ENCODE results near the gene PEX19. TPM values are rescaled to one million over a fixed set of nuclear protein-coding genes. Genes with fewer than 3 reads are reported as not detected.
A peak's percentile ranks its signal among the peaks of the same experiment; 100 is the strongest.
"Not testable (repeated sequence)": the region's sequence is repeated elsewhere in the genome, so short reads cannot be mapped to it uniquely, and the experiment has no call there.

The PEX19 gene
- total RNA-seq, 4 donors from 2014 or later = 45.1 to 77.5 (median 59.8) TPM

GRCh38 chr1:160293020-160293968 lies 8.4 kb upstream of the PEX19 start:
- H3K27me3 ChIP-seq = no peaks in the 10 kb centered on the region
- H3K4me1 ChIP-seq = no peaks in the 10 kb centered on the region
- H3K9me3 ChIP-seq = no peaks in the 10 kb centered on the region
- TF ChIP-seq, protein P1, sequence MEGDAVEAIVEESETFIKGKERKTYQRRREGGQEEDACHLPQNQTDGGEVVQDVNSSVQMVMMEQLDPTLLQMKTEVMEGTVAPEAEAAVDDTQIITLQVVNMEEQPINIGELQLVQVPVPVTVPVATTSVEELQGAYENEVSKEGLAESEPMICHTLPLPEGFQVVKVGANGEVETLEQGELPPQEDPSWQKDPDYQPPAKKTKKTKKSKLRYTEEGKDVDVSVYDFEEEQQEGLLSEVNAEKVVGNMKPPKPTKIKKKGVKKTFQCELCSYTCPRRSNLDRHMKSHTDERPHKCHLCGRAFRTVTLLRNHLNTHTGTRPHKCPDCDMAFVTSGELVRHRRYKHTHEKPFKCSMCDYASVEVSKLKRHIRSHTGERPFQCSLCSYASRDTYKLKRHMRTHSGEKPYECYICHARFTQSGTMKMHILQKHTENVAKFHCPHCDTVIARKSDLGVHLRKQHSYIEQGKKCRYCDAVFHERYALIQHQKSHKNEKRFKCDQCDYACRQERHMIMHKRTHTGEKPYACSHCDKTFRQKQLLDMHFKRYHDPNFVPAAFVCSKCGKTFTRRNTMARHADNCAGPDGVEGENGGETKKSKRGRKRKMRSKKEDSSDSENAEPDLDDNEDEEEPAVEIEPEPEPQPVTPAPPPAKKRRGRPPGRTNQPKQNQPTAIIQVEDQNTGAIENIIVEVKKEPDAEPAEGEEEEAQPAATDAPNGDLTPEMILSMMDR (IDR thresholded peaks at IDR 0.05) = no peak
- no peak for TF ChIP-seq POLR2A (IDR thresholded peaks at IDR 0.05)
- intact Hi-C loops (cut with DNase I; ENCODE audit: low total_unique reads) = loop anchor here (5.0 kb wide), 1 partner anchor 101 kb away; the partner anchor contains the start of gene CASQ1
- peaks cover 0 to 2% of the 10 kb centered on the region in 2 donors for H3K36me3 ChIP-seq
- no peak overlapping the region for H3K27ac ChIP-seq
- no peak for DNase-seq
- H3K4me3 ChIP-seq = no peak overlapping the region

DNA sequence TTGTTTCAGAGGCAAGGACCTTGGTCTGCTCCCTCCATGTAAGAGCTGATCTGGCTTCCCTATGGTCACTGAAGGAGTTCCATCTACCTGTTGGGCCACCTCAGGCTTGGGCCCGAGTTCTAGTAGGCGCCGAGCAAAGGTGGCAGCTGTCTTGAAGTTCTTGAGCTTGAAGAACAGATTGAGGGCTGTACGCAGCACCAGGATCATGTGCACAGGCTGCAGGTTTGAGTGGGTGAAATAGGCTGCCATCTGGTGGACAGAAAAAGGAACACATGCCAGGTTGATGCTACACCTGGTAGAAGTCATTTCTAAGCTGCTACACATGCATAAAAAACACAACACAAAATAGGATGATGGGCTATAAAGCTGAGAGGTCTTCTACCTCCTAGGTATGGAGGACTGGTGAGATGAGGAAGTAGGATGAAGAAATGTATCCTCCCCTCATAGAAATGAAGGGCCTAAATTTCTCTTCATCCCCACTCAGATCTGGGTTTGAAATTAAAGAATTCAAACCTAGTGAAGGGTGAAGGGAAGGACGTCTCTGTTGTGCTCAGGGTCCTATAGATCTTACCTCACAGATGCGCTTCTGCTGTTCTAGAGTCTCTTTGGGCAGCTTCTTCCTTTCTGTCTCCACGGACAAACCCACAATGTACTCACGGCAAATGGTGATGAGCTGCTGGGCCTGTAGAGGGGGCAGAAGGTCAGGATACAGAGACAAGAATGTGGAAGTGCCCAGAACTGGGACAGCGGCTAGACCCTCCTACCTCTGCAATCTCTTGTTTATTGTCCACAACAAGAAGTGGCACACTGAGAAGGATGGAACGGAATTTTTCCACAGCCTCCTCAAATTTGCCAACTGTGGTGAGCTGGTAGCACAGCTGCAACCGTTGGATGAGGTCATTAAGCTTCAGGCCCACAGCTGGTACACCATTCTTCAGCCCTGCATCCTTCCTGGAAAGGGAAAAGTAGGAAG lies 6.6 kb upstream of the PEX19 start:
- H3K4me3 ChIP-seq = no peak overlapping the region
- no peaks in the 10 kb centered on the region for H3K4me1 ChIP-seq
- DNase-seq = peak; percentile 54 to 62
- peaks cover 0 to 2% of the 10 kb centered on the region in 2 donors for H3K36me3 ChIP-seq
- no peak overlapping the region for H3K27ac ChIP-seq
- no peaks in the 10 kb centered on the region for H3K9me3 ChIP-seq
- TF ChIP-seq, protein P1 (IDR thresholded peaks at IDR 0.05) = peak; percentile 70 to 84 (median 78)
- no peak for TF ChIP-seq POLR2A (IDR thresholded peaks at IDR 0.05)
- no peaks in the 10 kb centered on the region for H3K27me3 ChIP-seq
- intact Hi-C loops (cut with DNase I; ENCODE audit: low total_unique reads) = loop anchor here (5.0 kb wide), 1 partner anchor 99 kb away; the partner anchor contains the start of gene CASQ1

DNA sequence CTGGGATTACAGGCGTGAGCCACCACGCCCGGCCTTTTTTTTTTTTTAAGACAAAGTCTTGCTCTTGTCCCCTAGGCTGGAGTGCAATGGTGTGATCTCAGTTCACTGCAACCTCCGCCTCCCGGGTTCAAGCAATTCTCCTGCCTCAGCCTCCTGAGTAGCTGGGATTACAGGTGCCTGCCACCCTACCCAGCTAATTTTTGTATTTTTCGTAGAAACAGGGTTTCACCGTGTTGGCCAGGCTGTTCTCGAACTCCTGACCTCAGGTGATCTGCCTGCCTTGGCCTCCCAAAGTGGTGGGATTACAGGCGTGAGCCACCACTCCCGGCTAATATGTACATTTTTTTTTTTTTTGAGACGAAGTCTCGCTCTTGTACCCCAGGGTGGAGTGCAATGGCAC lies 2.8 kb upstream of the PEX19 start:
- DNase-seq; H3K27ac ChIP-seq; H3K4me1 ChIP-seq; intact Hi-C loops (cut with DNase I; ENCODE audit: low total_unique reads); H3K36me3 ChIP-seq; H3K27me3 ChIP-seq; H3K4me3 ChIP-seq; H3K9me3 ChIP-seq: not testable (repeated sequence)

DNA sequence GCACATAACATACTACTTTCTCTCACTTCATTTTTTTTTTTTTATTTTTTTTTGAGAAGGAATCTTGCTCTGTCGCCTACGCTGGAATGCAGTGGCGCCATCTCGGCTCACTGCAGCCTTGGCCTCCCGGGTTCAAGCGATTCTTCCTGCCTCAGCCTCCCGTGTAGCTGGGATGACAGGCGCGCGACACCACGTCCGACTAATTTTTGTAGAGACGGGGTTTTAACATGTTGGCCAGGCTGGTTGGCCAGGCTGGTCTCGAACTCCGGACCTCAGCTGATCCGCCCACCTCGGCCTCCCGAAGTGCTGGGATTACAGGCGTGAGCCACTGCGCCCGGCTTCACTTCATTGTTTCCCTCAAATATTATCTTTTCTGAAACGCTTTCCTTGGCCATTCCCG lies 573 bp upstream of the PEX19 start:
- intact Hi-C loops (cut with DNase I; ENCODE audit: low total_unique reads) = no loop called here
- no peak for DNase-seq
- no peaks in the 10 kb centered on the region for H3K9me3 ChIP-seq
- H3K36me3 ChIP-seq = no peaks in the 10 kb centered on the region
- peaks cover 0 to 8% of the 10 kb centered on the region in 2 donors for H3K4me1 ChIP-seq
- TF ChIP-seq POLR2A (IDR thresholded peaks at IDR 0.05) = no peak
- TF ChIP-seq, protein P1 (IDR thresholded peaks at IDR 0.05) = no peak
- H3K4me3 ChIP-seq = peak overlapping the region in 1 of 2 donors; percentile 93
- no peak overlapping the region for H3K27ac ChIP-seq
- H3K27me3 ChIP-seq = no peaks in the 10 kb centered on the region

DNA sequence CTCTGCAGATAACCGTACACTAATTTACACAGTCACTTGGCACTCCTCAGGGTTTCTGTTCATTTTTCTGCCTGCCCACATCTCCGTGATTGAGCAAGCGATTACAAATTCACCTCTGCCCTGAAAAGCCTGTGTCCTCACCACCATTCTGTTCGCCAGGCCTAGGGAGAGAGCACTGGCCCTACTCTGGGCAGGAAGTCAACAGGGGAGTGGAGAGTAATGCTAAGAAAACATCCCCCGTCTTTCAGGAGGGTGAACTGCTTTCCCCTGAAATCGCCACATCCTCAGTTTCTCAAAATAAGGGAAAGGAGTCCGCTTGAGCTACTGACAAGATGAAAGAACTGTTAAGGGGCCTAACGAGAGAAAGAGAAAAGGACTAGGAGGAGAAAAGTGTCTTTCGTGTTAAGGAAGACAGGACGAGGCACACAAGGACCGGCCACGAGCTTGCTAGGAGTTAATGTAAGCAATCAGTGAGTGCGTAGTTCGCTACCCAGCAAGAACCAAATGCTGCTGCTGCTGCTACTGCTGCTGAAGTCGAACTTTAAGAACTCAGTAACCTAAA lies 632 bp downstream of the PEX19 start:
- H3K27me3 ChIP-seq = no peaks in the 10 kb centered on the region
- peak overlapping the region; percentile 89 to 93 for H3K4me3 ChIP-seq
- no peak for DNase-seq
- no peaks in the 10 kb centered on the region for H3K36me3 ChIP-seq
- no peaks in the 10 kb centered on the region for H3K9me3 ChIP-seq
- peaks cover 0 to 8% of the 10 kb centered on the region in 2 donors for H3K4me1 ChIP-seq
- peak overlapping the region; percentile 85 to 90 for H3K27ac ChIP-seq
- TF ChIP-seq, protein P1 (IDR thresholded peaks at IDR 0.05) = no peak
- TF ChIP-seq POLR2A (IDR thresholded peaks at IDR 0.05) = no peak
- intact Hi-C loops (cut with DNase I; ENCODE audit: low total_unique reads) = no loop called here

Measured in uterus (tissue), 4 donors.